Measurements from ENCODE around the gene DAPK1. TPM values are rescaled to one million over a fixed set of nuclear protein-coding genes. Genes with fewer than 3 reads are reported as not detected.

Gene DAPK1
- polyA plus RNA-seq, 2 of the 4 experiments (the other 2 are of a cell fraction): 55.2 to 67.2 TPM

DNA sequence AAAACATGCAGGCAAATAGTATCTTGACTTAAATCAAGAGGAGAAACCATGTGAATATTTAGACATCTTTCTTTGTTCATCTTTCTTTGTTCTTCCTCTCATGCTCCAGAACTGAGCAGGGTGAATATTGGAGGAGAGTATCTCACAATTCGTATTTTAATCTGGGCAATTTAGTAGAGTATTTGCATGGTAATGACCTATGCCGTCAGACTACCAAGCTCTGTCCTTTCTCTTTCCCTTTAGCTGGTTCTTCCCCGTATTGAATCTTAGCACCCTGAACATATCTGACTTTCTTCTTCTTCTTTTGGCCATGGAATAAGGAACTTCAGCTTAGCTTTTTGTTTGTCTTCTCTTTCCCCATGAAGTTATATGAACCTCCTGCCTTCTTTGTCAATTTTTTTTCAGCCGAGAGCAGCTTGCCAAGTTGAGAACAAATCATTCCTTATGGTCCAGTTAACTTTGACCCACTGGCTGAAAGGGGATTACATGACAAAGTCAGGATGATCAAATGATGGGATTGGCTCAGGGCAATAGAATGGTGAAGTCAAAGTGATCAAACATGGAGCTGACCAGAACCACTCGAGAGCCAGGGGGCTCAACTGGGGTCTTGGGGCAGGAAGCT is 95.8 kb downstream of the DAPK1 start (continued):
- TF ChIP-seq, protein P1, sequence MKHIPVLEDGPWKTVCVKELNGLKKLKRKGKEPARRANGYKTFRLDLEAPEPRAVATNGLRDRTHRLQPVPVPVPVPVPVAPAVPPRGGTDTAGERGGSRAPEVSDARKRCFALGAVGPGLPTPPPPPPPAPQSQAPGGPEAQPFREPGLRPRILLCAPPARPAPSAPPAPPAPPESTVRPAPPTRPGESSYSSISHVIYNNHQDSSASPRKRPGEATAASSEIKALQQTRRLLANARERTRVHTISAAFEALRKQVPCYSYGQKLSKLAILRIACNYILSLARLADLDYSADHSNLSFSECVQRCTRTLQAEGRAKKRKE (CRISPR knock-in tag; IDR thresholded peaks at IDR 0.05; ENCODE audit: low read depth): no peak
- TF ChIP-seq CBX2 (IDR thresholded peaks at IDR 0.05; ENCODE audit: borderline replicate concordance, low read depth) (no peak), CHD2 (IDR thresholded peaks at IDR 0.05; ENCODE audit: low read length, partially characterized antibody) (no peak), NPAS2 (CRISPR knock-in tag; IDR thresholded peaks at IDR 0.05; ENCODE audit: borderline replicate concordance) (no peak), NFE2L2 (conservative IDR thresholded peaks at IDR 0.05; ENCODE audit: low read length) (no peak), FOSL2 (IDR thresholded peaks at IDR 0.05) (no peak), FOSL2 (CRISPR knock-in tag; IDR thresholded peaks at IDR 0.05) (no peak)

DNA sequence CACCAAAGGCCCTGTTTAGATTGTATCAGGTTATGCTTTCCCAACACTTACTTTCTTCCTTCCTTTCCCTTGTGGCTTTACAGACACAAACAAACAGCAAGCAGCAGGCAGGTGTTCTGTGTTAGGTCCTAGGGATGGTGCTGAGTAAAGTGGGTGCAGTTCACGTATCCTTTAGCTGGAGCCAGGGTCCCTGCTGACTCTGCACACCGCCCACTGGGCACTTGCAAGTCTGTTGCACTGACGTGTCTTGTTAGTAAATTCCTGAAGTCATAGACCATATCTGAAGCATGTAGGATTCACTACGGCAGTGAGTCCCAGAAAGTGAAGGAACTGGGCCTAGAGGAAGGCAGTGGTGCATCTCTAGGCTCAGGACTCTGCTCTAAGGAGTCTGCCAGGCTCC is 96.5 kb downstream of the DAPK1 start:
- 98% methylated on average over 4 of the region's 4 CpGs for WGBS (ENCODE audit: missing lambda C conversion rate)

DNA sequence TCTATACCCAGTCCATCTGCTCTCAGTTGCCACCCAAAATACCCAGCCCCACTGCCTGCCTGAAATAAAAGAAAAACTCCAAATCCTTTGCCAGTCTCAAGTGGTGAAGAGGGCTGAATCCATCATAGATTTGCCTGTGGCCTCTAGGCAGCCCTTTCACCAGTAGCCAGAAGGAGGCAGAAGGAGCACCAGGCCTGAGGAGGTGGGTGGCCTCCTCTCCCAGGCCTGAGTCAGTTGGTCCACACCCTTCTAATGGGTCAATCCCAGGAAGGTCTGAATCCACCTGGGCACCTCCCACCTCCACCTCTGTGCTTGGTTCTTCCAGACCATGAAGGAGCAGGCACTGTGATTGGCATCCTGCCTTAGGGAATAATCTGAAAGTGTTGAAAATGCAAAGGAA is 97.0 kb downstream of the DAPK1 start:
- H3K4me2 ChIP-seq: no peak overlapping the region
- CTCF ChIA-PET: interaction anchor here (0.8 to 1.2 kb wide), 2 partner anchors 10 to 31 kb away, joined by 3 to 4 read pairs; no protein-coding TSS in a partner anchor
- H3K4me3 ChIP-seq: no peak overlapping the region
- DNase-seq (ENCODE audit: low read depth in 1 of 2, low spot score in 1 of 2) (no peak), ATAC-seq (peak in 1 of 2 experiments; percentile 58; a peak in 2 of 6 replicates), FAIRE-seq (no peak)
- no peaks in the 10 kb centered on the region for H3K9me3 ChIP-seq
- H3K27ac ChIP-seq: no peak overlapping the region; a peak in 1 of 6 replicates
- TF ChIP-seq EHF (CRISPR knock-in tag; IDR thresholded peaks at IDR 0.05) (no peak), TFCP2L1 (CRISPR knock-in tag; IDR thresholded peaks at IDR 0.05) (no peak), HEYL (CRISPR knock-in tag; IDR thresholded peaks at IDR 0.05) (no peak), JUNB (IDR thresholded peaks at IDR 0.05) (no peak), ESRRA (IDR thresholded peaks at IDR 0.05; ENCODE audit: borderline replicate concordance, low read length) (no peak), ZFP36 (IDR thresholded peaks at IDR 0.05; ENCODE audit: borderline replicate concordance, partially characterized antibody) (no peak), POLR2A (IDR thresholded peaks at IDR 0.05; ENCODE audit: low read length) (no peak)
- TF ChIP-seq, protein P2, sequence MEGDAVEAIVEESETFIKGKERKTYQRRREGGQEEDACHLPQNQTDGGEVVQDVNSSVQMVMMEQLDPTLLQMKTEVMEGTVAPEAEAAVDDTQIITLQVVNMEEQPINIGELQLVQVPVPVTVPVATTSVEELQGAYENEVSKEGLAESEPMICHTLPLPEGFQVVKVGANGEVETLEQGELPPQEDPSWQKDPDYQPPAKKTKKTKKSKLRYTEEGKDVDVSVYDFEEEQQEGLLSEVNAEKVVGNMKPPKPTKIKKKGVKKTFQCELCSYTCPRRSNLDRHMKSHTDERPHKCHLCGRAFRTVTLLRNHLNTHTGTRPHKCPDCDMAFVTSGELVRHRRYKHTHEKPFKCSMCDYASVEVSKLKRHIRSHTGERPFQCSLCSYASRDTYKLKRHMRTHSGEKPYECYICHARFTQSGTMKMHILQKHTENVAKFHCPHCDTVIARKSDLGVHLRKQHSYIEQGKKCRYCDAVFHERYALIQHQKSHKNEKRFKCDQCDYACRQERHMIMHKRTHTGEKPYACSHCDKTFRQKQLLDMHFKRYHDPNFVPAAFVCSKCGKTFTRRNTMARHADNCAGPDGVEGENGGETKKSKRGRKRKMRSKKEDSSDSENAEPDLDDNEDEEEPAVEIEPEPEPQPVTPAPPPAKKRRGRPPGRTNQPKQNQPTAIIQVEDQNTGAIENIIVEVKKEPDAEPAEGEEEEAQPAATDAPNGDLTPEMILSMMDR (IDR thresholded peaks at IDR 0.05): no peak
- H3K4me1 ChIP-seq: peaks cover 26% of the 10 kb centered on the region
- POLR2A ChIA-PET: no interaction called here

More for the DNA sequence above, 96.5 kb downstream of the DAPK1 start:
- peaks cover 21% of the 10 kb centered on the region for H3K4me1 ChIP-seq
- no peak overlapping the region for H3K4me3 ChIP-seq
- POLR2A ChIA-PET: no interaction called here
- FAIRE-seq: no peak
- ATAC-seq: no peak
- H3K9me3 ChIP-seq: no peaks in the 10 kb centered on the region
- H3K27ac ChIP-seq: no peak overlapping the region
- no peak overlapping the region for H3K4me2 ChIP-seq
- CTCF ChIA-PET: interaction anchor here (1.2 kb wide), 1 partner anchor 31 kb away, joined by 3 read pairs; no protein-coding TSS in a partner anchor
- no peak for DNase-seq (ENCODE audit: low read depth in 1 of 2, low spot score in 1 of 2)
- TF ChIP-seq KDM1A (IDR thresholded peaks at IDR 0.05; ENCODE audit: low read depth): no peak
- TF ChIP-seq RFX5 (IDR thresholded peaks at IDR 0.05): no peak
- no peak for TF ChIP-seq POLR2AphosphoS2 (conservative IDR thresholded peaks at IDR 0.05; ENCODE audit: low read length)
- no peak for TF ChIP-seq MAZ (IDR thresholded peaks at IDR 0.05; ENCODE audit: borderline replicate concordance, low read depth, low read length)
- TF ChIP-seq SREBF2 (IDR thresholded peaks at IDR 0.05): no peak
- no peak for TF ChIP-seq FOXS1 (CRISPR knock-in tag; IDR thresholded peaks at IDR 0.05)
- TF ChIP-seq ZNF302 (CRISPR knock-in tag; IDR thresholded peaks at IDR 0.05): no peak
- no peak for TF ChIP-seq KDM5A (IDR thresholded peaks at IDR 0.05)
- no peak for TF ChIP-seq GATA3 (IDR thresholded peaks at IDR 0.05; ENCODE audit: borderline replicate concordance)
- TF ChIP-seq SMC3 (IDR thresholded peaks at IDR 0.05): no peak
- TF ChIP-seq ZC3H11A (IDR thresholded peaks at IDR 0.05): no peak
- TF ChIP-seq, protein P3, sequence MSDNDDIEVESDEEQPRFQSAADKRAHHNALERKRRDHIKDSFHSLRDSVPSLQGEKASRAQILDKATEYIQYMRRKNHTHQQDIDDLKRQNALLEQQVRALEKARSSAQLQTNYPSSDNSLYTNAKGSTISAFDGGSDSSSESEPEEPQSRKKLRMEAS (IDR thresholded peaks at IDR 0.05): no peak
- TF ChIP-seq RARB (CRISPR knock-in tag; IDR thresholded peaks at IDR 0.05): no peak
- TF ChIP-seq, protein P1 (CRISPR knock-in tag; IDR thresholded peaks at IDR 0.05; ENCODE audit: low read depth): no peak
- TF ChIP-seq, protein P4, sequence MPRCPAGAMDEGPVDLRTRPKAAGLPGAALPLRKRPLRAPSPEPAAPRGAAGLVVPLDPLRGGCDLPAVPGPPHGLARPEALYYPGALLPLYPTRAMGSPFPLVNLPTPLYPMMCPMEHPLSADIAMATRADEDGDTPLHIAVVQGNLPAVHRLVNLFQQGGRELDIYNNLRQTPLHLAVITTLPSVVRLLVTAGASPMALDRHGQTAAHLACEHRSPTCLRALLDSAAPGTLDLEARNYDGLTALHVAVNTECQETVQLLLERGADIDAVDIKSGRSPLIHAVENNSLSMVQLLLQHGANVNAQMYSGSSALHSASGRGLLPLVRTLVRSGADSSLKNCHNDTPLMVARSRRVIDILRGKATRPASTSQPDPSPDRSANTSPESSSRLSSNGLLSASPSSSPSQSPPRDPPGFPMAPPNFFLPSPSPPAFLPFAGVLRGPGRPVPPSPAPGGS (IDR thresholded peaks at IDR 0.05): no peak
- TF ChIP-seq CBX2 (IDR thresholded peaks at IDR 0.05; ENCODE audit: borderline replicate concordance, low read depth): no peak
- no peak for TF ChIP-seq CBX8 (IDR thresholded peaks at IDR 0.05)
- TF ChIP-seq HOXA7 (CRISPR knock-in tag; IDR thresholded peaks at IDR 0.05): no peak

Data from A549 (cell line).